PFSK-1 (cell line): ENCODE data around the gene TOR1AIP2. TPM values are rescaled to one million over a fixed set of nuclear protein-coding genes. Genes with fewer than 3 reads are reported as not detected.

ENCODE experiments used
- FOXP2 ChIP-seq: optimal IDR thresholded peaks from 2 replicates; pipeline ENCODE3; 2011; ENCODE audit warnings: borderline replicate concordance, control low read depth, inconsistent platforms; ENCODE audit not compliant: insufficient read depth; ENCODE audit errors: extremely low read length, extremely low read depth
- POLR2AphosphoS5 ChIP-seq: IDR thresholded peaks from 2 replicates; pipeline ENCODE4 v1.6.1; 2012; ENCODE audit warnings: low read depth, mild to moderate bottlenecking, control low read depth, low read length, moderate library complexity
- SIN3A ChIP-seq: IDR thresholded peaks from 2 replicates; pipeline ENCODE4 v1.6.1; 2012; ENCODE audit warnings: mild to moderate bottlenecking, low read length, moderate library complexity, borderline replicate concordance; ENCODE audit not compliant: insufficient read depth
- TAF1 ChIP-seq: IDR thresholded peaks from 2 replicates; pipeline ENCODE4 v1.6.1; 2012; ENCODE audit warnings: low read length, control low read depth, borderline replicate concordance; ENCODE audit not compliant: insufficient read depth
- polyA plus RNA-seq: library from polyadenylated mRNA; unstranded; fragments of >200 nt; gene quantifications from one replicate; pipeline ENCODE4 v1.2.1, GENCODE V29; 2012; ENCODE audit warnings: low read depth, missing spikeins; ENCODE audit not compliant: insufficient read length
- TF ChIP-seq, protein P1 (sequence below), 2 experiments: IDR thresholded peaks; 2 replicates each; pipeline versions ENCODE4 v1.6.1 to v1.8.0; 2011 to 2012; ENCODE audit warnings: low read depth in 2 of 2, low read length in 2 of 2, control low read depth in 1 of 2, inconsistent platforms in 1 of 2, mild to moderate bottlenecking in 1 of 2, moderate library complexity in 1 of 2; ENCODE audit not compliant: insufficient read depth in 1 of 2

TOR1AIP2 gene
- polyA plus RNA-seq = 7.3 TPM

DNA sequence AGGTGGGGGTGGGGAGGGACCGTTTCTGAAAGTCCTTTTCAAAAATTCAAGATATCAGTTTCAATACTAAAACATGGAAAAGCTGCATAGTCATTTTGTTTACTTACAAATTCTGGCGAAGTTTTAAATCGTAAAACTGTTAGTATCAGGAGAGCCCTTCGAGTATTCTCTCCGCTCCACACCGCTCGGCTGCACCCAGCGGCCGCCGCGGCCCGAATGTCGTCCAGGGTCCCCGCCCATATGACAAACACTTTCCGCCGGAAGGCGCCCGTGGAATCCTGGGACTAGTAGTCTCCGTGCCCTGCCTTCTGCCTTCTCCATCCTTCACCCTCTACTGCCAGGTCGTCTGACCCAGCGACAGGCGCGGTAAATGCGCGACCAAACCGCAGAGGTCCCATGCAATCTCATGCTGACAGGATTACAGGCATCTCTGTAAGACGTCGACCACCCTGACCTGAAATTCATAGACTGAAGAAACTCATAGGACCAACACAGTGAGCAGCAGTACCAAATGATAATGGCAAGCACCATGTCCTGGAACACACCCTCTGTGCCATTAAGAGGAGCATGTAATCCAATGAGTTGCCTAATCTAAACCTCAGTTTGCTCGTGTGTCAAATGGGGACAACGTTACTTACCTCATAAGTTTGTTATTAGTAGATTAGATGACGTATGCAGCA, at the start of gene TOR1AIP2:
TSS of gene TOR1AIP2 (minus strand) at position 218 of the 680 bp plus-strand sequence. CDS start 25,138 bp downstream, outside the sequence.
- peak; percentile 58 for TF ChIP-seq FOXP2
- TF ChIP-seq TAF1 = peak; percentile 93; the same call in 1 of the 2 replicates
- peak; percentile 100 for TF ChIP-seq POLR2AphosphoS5
- no peak for TF ChIP-seq SIN3A

GRCh38 chr1:179926850-179927205, 49.2 kb upstream of the TOR1AIP2 start:
- TF ChIP-seq TAF1 (no peak), FOXP2 (no peak), SIN3A (no peak), POLR2AphosphoS5 (no peak)
- TF ChIP-seq, protein P1, sequence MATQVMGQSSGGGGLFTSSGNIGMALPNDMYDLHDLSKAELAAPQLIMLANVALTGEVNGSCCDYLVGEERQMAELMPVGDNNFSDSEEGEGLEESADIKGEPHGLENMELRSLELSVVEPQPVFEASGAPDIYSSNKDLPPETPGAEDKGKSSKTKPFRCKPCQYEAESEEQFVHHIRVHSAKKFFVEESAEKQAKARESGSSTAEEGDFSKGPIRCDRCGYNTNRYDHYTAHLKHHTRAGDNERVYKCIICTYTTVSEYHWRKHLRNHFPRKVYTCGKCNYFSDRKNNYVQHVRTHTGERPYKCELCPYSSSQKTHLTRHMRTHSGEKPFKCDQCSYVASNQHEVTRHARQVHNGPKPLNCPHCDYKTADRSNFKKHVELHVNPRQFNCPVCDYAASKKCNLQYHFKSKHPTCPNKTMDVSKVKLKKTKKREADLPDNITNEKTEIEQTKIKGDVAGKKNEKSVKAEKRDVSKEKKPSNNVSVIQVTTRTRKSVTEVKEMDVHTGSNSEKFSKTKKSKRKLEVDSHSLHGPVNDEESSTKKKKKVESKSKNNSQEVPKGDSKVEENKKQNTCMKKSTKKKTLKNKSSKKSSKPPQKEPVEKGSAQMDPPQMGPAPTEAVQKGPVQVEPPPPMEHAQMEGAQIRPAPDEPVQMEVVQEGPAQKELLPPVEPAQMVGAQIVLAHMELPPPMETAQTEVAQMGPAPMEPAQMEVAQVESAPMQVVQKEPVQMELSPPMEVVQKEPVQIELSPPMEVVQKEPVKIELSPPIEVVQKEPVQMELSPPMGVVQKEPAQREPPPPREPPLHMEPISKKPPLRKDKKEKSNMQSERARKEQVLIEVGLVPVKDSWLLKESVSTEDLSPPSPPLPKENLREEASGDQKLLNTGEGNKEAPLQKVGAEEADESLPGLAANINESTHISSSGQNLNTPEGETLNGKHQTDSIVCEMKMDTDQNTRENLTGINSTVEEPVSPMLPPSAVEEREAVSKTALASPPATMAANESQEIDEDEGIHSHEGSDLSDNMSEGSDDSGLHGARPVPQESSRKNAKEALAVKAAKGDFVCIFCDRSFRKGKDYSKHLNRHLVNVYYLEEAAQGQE (IDR thresholded peaks at IDR 0.05; ENCODE audit: insufficient read depth in 1 of 2, low read depth in 2 of 2, low read length in 2 of 2) = no peak

DNA sequence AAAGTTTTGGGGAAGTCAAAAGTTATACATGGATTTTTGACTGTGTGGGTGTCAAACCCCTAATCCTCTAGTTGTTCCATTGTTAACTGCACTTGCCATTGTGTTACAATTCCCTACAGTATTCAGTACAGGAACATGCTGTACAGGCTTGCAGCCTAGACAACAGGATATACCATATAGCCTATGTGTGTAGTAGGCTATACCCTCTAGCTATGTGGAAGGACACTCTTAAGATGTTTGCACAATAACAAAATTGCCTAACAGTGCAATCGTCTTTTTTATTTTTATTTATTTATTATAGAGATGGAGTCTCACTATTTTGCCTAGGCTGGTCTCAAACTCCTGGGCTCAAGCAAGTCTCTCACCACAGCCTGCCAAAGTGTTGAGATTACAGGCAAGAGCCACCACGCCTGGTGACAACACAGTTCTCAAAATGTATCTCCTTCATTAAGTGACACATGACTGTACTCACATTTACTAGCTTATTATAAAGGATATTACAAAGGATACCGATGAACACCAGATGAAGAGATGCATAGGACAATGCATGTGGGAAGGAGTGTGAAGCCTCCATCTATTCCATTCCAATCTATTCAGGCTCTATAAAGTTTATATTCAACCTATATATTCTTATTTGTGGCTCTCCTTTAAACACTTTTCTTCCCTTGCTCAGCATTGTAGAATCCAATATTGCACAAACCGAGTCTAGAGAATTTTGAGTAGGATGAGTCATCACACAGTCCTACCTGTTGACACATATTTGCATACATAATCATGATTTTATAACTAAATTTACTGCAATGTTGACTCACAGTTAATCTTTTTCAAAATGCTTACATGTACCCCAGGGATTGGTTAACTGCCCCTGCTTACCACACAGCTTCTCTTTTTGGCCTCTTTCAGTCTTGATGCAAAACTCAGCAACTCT, 48.6 kb upstream of the TOR1AIP2 start:
- TF ChIP-seq POLR2AphosphoS5 = no peak

GRCh38 chr1:179925302-179925701, 47.7 kb upstream of the TOR1AIP2 start:
- TF ChIP-seq POLR2AphosphoS5 = no peak
- TF ChIP-seq FOXP2 = no peak
- TF ChIP-seq TAF1 = no peak
- TF ChIP-seq, protein P1 (IDR thresholded peaks at IDR 0.05; ENCODE audit: insufficient read depth in 1 of 2, low read depth in 2 of 2, low read length in 2 of 2) = no peak
- TF ChIP-seq SIN3A = no peak

- no peak for TF ChIP-seq SIN3A
- no peak for TF ChIP-seq POLR2AphosphoS5
- TF ChIP-seq TAF1 = no peak
- TF ChIP-seq FOXP2 = no peak
- TF ChIP-seq, protein P1 (IDR thresholded peaks at IDR 0.05; ENCODE audit: insufficient read depth in 1 of 2, low read depth in 2 of 2, low read length in 2 of 2) = no peak
These were observed 46.7 kb upstream of the TOR1AIP2 start for GRCh38 chr1:179924268-179924667.

GRCh38 chr1:179923029-179923428, 45.4 kb upstream of the TOR1AIP2 start:
- TF ChIP-seq SIN3A (no peak), POLR2AphosphoS5 (no peak), FOXP2 (no peak), TAF1 (no peak)
- TF ChIP-seq, protein P1 (IDR thresholded peaks at IDR 0.05; ENCODE audit: insufficient read depth in 1 of 2, low read depth in 2 of 2, low read length in 2 of 2) = no peak
